ENCODE data around the gene USP28. TPM values are rescaled to one million over a fixed set of nuclear protein-coding genes. Genes with fewer than 3 reads are reported as not detected.
"Not testable (repeated sequence)": the region's sequence is repeated elsewhere in the genome, so short reads cannot be mapped to it uniquely, and the experiment has no call there.

Gene USP28
- 34.3 TPM for total RNA-seq

- DNase-seq: peak; percentile 95
Measured at GRCh38 chr11:113875234-113876073, at the start of gene USP28. Gene USP28, minus strand, starts transcription at chr11:113875572. Its CDS starts 71 bp downstream, at chr11:113875501.

GRCh38 chr11:113923572-113923971 lies 48.2 kb upstream of the USP28 start:
- DNase-seq: no peak

GRCh38 chr11:113911491-113911890 lies 36.1 kb upstream of the USP28 start:
- not testable (repeated sequence) for DNase-seq

- no peak for DNase-seq
Measured at GRCh38 chr11:113908098-113908497, 32.7 kb upstream of the USP28 start.

GRCh38 chr11:113907681-113908080 lies 32.3 kb upstream of the USP28 start:
- DNase-seq: no peak

GRCh38 chr11:113907152-113907551 lies 31.8 kb upstream of the USP28 start:
- no peak for DNase-seq

- DNase-seq: no peak
Measured at GRCh38 chr11:113906516-113906915, 31.1 kb upstream of the USP28 start.

- DNase-seq: no peak
Measured at GRCh38 chr11:113906038-113906437, 30.7 kb upstream of the USP28 start.

GRCh38 chr11:113904379-113905101 lies 29.2 kb upstream of the USP28 start, which contains the start of gene HTR3B:
Gene HTR3B, plus strand, starts transcription at chr11:113904796. Its CDS starts 138 bp downstream, at chr11:113904934.
- no peak for DNase-seq

GRCh38 chr11:113901141-113901540 lies 25.8 kb upstream of the USP28 start:
- no peak for DNase-seq

GRCh38 chr11:113896156-113896879 lies 20.9 kb upstream of the USP28 start:
- DNase-seq: peak; percentile 34

- DNase-seq: no peak
Measured at GRCh38 chr11:113895367-113896155, 20.2 kb upstream of the USP28 start.

GRCh38 chr11:113894421-113894996 lies 19.1 kb upstream of the USP28 start:
- no peak for DNase-seq

GRCh38 chr11:113888848-113889247 lies 13.5 kb upstream of the USP28 start:
- DNase-seq: no peak

GRCh38 chr11:113885897-113886296 lies 10.5 kb upstream of the USP28 start:
- no peak for DNase-seq

- DNase-seq: no peak
Measured at GRCh38 chr11:113884361-113884836, 9.0 kb upstream of the USP28 start.

- DNase-seq: no peak
Measured at GRCh38 chr11:113881856-113882255, 6.5 kb upstream of the USP28 start.

- no peak for DNase-seq
Measured at GRCh38 chr11:113880971-113881370, 5.6 kb upstream of the USP28 start.

GRCh38 chr11:113879446-113879845 lies 4.1 kb upstream of the USP28 start:
- not testable (repeated sequence) for DNase-seq

GRCh38 chr11:113877670-113878055 lies 2.3 kb upstream of the USP28 start:
- DNase-seq: no peak

All from occipital lobe (tissue), 2 donors.